Keratinocyte (primary cell): ENCODE results near the gene CYP20A1.

Experiments
- CTCF ChIP-seq, 3 experiments: IDR thresholded peaks in 1 of 3; conservative IDR thresholded peaks in 1 of 3; optimal IDR thresholded peaks in 1 of 3; 2 replicates in 2 of 3; 3 replicates in 1 of 3; pipeline versions ENCODE3 to v1.5.1; 2011; ENCODE audit warnings: low read length in 3 of 3, mild to moderate bottlenecking in 3 of 3, moderate library complexity in 2 of 3, control low read depth in 1 of 3, inconsistent platforms in 1 of 3; ENCODE audit not compliant: insufficient read depth in 2 of 3; ENCODE audit errors: extremely low read depth in 1 of 3
- EZH2 ChIP-seq: IDR thresholded peaks from one replicate; pipeline ENCODE4 v1.6.1; 2012; ENCODE audit warnings: inconsistent platforms, mild to moderate bottlenecking, low read length, moderate library complexity

GRCh38 chr2:203261326-203262159 is 22.7 kb downstream of the CYP20A1 start:
- TF ChIP-seq CTCF (optimal IDR thresholded peaks at IDR 0.05 in 1 of 3, IDR thresholded peaks at IDR 0.05 in 1 of 3, conservative IDR thresholded peaks at IDR 0.05 in 1 of 3; ENCODE audit: extremely low read depth in 1 of 3, insufficient read depth in 2 of 3, low read length in 3 of 3) (peak in 1 of 3 experiments; percentile 3), EZH2 (no peak)
